HG03159 (cell line): ENCODE measurements around the gene TMEM117.
A peak's percentile ranks its signal among the peaks of the same experiment; 100 is the strongest.
"Not testable (repeated sequence)": the region's sequence is repeated elsewhere in the genome, so short reads cannot be mapped to it uniquely, and the experiment has no call there.

Experiments
- ATAC-seq: cut with Tn5 transposase; IDR thresholded peaks from one replicate; pipeline ENCODE4 v1.9.1; 2021; ENCODE audit warnings: mild to moderate bottlenecking, moderate library complexity; ENCODE audit not compliant: unreplicated experiment

Gene TMEM117

DNA sequence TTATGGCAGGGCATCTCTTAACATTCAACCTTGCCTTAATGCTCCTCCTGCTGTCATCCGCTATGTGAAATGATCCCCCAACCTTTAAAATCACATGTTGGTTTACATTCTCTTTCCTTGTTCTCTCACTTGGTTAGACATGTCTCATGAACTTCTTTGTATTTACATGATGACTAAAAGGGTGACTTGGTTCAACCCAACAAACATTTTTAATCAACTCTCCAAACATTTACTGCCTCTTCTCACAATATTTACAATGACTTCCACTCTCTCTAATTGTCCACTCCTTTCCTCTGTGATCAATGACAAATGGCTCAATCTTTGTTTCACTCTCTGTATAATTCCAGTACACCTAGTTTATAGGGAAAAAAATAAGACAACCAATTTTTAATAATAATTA, 534.1 kb downstream of the TMEM117 start:
- ATAC-seq = no peak

DNA sequence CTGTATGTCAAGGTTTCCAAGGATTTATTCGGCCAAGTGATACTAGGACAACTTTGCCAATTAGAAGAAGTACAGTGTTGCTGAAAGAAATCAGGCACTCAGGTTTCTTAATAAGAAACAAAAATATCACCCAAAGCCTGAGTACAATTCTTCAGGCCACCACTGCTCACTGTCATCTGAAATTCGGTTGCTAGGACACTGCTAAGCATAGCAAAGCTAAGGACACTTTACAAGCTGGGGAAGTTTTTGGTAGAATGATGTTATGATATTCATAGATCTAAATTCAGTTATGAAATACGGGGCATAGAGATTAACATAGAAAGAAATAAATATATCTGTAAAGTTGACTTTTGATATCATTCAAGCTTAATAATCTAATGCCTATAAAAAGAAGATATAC, 535.1 kb downstream of the TMEM117 start:
- no peak for ATAC-seq

DNA sequence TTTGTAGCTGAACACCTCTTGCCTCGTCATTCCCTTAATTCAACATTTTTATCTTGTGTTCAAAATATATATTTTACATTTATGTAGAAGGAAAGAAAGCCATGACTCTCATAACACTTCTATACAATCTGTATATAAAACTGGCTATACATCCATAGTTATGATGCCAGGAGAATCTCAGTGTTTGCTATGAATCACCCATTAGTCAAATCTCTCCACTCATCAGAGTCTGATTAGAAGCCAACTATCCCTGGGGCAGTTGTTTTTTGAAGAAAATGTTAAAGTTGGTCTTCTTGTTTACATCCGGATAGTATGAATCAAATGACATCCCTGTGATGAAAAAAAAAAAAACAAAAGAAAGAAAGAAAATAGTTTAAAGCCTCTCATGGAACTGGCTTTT, 536.4 kb downstream of the TMEM117 start:
- no peak for ATAC-seq

DNA sequence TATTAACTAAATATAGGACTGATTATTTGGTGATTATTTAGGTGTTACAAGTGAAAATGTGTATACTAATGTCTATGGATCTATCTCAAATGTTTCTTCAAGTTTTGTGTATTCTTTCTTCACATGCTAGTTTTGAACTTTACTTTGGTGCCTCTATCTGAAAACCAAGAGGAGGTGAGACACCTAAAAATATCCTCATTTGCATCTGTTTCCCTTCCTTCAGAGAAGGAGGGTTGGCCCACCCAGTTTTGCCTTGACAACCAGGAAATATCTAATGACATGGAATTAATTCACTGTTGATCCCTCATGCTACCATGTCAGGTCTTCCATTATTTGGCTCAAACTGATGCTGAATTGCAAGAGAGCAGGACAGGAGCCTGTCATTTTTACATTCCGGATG, 539.8 kb downstream of the TMEM117 start:
- ATAC-seq = no peak

DNA sequence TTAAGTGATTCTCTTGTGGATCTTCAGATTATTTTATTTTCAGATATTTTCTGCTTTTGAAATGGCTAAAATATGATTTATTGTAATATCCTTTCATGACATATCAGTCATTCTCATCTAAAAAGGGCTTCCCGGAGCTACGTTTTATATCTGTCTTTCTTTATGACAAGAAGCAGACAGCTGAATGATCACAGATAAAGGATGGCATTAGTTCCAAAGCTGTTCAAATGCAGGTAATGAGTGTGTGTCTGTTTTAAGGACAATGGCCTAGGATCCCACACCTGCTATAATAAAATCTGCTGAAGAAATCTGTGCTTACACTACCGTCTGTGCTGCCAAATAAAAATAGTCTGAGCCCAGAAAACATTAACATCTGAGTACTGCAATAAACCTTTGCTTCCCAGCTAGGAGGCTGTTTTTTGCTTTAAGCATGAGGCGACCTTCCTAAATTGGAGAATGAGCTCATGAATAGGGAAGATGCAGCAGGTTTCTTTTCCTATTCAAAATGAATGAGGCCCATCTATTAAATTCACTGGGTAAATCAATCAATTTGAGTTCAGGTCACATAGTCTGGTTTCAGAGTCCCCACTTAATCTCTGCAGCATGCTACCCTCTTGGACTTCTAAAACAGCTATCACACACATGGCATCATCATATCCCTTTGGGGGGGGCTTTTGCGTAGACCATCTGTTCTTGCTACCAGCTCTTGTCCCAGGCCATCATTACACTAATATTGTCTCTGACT, 541.7 kb downstream of the TMEM117 start:
- ATAC-seq = no peak

DNA sequence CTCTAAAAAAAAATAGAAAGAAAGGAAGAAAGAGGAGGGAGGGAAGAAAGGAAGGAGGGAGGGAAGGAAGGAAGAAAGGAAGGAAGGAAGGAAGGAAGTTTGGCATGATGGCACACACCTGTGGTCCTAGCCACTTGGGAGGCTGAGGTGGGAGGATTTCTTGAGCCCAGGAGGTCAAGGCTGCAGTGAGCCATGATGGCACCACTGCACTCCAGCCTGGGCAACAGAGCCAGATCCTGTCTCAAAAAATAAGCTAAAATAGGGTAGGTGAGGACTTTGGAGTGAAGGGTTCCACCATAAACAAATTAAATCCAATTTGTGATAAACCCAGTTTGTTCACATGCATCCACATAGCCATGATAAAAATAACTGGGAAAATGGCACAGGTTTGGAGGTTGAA, 543.2 kb downstream of the TMEM117 start:
- ATAC-seq = not testable (repeated sequence)

DNA sequence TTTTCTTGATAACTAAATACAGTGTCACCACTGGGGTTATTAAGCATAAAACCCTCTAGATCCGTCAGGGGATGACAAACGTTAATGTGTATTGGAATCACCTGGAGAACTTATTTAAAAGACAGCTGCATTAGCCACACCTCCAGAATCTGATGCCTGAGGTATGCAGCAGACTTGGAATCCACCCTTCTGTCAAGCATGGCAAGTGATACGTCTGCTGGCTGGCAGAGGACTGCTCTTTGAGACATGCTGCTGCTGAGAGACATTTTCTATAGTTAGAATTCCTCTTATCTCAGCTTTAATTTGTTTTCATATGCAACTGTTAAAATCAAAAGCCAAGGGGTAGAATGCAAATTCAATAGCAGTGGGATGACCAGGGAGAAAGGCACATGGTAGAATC, 544.0 kb downstream of the TMEM117 start:
- no peak for ATAC-seq

DNA sequence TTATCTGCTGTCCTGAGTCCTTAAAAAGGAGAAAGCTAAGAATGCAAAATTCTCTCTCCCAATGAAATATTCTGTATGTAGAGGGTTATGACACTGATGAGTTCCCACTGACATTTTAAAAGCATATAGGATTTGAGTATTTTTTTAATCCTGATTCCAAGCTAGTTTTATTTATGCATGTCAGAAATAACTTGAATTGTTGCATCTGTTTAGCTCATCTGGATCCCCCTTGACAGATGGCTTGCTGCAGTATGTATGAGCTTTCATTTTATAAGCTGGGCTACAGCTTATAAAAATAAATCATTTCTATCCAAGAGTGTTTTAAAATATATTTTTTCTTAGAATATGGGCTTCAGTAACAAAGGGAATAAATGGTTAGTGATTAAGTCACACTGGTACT, 545.0 kb downstream of the TMEM117 start:
- no peak for ATAC-seq

DNA sequence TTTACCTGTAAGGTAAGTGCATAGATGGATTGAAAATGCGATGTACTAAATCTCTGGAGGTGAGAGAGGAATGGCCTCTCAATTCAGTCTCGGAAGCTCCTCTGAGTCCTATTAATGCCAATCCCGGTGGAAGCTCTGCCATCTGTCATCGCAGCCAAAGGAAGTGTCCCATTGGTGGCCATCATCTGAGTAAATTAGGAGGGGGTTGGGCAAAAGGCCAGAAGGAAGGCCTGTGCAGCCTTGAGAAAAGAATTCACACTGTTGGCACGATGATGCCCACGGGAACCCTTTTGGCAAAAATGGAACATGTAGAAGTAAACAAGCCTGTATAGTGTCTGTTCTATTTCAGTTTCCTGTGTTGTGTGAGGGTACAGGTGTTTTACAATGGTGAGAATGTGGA, 545.5 kb downstream of the TMEM117 start:
- ATAC-seq = no peak

DNA sequence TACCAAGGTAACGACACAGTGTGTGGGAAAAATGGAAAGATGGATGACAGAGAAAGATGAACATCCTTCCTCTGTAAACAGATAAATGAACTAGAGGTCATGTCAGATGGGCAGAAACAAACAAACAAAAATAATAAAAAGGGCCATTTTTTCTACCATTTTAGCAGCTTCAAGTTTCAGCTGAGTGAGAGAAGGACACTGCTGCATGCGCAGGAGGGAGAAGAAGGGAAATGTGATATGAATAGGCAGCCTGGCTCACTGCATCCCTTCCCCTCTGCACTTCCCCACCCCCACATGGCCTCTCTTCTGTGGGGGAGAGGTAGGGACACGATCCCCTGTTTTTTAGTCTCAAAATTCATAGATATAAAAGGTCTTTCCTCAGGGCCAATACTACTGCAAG, 548.3 kb downstream of the TMEM117 start:
- ATAC-seq = no peak

DNA sequence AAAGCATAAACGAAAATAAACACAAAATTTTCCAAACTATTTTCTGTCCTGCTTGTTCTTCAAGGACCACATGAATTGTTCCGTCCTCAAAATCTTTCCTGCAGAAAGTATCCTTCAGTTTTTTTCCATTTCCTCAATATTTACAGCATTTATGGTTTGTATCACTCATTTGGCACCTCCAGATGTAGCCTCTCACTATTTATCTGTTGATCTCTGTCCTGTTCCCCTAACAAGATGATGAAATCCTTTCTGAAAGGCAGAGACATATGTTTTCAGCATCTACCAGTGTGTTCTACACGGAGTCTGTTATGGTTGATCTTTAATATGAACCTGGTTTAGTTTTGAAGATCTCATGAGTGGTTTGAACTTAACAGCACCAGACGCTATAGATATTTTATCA, 550.1 kb downstream of the TMEM117 start:
- no peak for ATAC-seq

DNA sequence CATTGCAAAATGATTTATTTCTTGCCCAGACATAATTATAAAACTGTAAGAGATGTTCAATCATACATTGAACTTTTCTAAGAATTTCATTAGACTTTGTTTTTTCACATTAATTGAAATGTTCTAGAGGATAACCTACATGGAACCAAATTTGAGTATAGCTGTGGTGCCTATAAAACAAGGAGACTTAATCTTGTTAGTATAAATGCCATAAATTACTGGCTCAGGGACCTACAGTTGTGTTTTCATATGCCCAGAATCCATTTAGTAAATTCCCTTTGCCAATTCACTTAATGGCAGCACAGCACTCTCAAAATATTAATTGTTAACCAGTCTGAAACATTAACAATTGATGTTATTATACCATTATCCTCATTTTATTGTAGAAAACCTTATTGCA, 551.7 kb downstream of the TMEM117 start:
- no peak for ATAC-seq

DNA sequence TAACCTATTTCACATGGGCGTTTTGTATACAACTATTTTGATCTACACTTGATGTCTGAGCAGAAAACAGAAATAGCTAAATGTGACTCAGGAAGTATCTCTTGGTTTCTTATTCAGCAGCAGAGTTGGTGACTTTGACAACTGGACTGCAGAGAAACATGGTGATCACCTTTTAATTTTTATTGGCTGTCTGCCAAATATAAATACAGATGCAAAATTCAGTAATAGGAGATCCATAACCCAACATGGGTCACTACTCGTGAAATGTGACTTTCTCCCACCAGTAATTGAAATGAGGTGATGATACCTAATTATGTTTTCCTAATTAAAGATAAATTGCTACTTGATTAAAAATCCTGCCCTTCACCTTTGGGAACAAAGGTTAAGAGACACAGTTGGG, 553.2 kb downstream of the TMEM117 start:
- no peak for ATAC-seq

DNA sequence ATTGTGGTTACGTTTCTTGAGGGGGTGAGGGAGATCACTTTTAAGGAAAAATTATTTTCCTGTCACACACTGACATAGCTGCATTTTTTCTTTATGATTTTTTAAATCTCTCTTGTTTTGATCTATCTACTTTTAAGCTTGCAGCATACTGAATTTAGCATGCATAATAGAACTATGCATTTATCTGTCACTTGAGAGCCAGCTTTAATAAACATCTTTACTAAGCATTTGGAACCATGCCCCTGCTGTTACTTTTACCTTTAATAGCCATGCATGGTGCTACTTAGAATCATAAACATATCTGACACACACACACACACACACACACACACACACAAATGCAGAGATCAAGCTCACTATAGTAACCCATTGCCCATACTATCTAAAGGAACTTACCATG, 554.0 kb downstream of the TMEM117 start:
- no peak for ATAC-seq

DNA sequence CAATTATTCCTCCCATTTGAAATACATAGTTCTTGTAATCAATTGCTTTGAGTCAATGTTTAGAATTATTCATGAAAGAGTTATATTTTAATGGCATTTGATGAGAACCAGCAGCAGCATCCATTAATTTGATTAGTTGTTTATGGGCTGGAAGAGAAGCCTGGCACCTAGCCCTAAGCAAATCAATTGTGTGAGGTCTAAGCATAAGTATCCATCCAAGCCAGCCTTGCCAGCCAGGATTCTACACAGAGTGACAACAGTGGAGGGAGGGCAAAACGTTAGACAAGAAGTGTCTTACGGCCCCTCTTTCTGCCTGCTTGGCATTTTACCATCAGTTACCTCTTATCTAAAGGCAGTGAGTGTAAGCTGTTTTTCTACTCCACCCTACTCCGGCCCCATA, 561.8 kb downstream of the TMEM117 start:
- ATAC-seq = no peak

DNA sequence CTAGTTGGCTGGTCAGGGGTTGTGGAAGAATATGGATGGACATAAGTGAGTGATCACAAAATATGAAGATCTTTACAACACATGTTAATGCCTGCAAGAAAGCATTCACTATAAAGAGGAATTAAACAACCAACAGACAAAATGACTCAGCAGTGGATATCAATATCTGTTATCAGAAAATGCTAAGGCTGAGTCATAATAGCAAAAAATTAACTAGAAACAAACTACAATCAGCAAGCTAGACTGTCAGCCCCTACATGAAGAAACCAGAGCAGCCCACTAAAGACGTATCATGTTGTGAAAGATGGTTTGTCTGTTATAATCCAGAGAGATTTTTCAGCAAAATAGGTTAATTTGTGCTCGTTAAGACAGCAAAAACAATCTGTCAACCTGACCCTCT, 567.3 kb downstream of the TMEM117 start:
- ATAC-seq = no peak

DNA sequence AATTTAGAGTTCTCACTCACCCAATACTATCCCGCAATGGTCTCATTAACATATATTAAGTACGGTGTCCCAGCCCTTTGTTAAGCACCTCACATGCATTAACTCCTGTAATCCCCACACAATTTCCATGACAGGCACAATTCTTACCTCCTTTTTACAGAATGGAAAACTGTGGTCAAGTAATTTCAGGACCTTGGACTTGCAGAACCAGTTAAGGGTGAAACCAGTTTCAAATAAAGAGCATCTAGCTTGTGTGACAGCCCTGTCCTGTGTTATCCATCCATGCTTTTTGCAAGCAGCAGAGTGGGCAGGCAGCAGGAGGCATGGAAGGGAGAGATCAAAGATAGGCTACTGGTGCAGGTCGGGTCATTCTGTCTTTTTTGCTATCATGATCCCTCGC, 569.4 kb downstream of the TMEM117 start:
- ATAC-seq = no peak

DNA sequence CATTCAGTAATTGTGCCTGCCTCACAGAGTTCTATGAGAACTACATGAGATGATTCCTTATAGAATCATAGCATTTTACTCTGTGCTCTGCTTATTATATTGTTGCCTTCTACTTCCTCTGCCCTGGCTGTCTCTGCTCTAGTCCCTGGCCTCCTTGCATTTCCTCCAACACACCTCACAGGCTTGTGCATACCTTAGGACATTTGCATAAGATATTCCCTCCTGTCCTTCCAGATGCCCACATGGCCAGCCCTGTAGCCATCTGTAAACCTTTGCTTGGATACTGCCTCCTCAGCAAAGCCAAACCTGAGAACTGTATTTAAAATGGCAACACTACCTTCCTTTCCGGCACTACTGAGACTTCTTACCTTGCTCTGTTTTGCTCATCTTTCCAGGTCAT, 586.7 kb downstream of the TMEM117 start:
- ATAC-seq = no peak

DNA sequence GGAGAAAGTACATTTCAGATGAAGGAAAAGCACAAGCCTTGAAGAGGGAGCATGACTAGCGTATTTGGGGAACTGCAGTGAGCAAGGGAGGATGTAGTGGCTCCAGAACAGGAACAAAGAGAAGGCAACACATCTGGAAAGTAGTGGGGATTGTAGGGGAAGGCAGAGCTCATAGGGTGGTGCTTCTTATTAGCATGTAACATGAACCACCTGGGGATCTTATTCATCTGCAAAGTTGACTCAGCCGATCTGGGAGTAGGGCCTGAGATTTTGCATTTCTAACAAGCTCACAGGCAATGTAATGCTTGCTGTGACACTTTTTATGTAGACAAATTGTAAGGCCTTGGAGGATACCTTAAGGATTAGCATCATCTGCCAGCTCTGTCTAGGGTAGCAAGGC, 592.9 kb downstream of the TMEM117 start:
- no peak for ATAC-seq

DNA sequence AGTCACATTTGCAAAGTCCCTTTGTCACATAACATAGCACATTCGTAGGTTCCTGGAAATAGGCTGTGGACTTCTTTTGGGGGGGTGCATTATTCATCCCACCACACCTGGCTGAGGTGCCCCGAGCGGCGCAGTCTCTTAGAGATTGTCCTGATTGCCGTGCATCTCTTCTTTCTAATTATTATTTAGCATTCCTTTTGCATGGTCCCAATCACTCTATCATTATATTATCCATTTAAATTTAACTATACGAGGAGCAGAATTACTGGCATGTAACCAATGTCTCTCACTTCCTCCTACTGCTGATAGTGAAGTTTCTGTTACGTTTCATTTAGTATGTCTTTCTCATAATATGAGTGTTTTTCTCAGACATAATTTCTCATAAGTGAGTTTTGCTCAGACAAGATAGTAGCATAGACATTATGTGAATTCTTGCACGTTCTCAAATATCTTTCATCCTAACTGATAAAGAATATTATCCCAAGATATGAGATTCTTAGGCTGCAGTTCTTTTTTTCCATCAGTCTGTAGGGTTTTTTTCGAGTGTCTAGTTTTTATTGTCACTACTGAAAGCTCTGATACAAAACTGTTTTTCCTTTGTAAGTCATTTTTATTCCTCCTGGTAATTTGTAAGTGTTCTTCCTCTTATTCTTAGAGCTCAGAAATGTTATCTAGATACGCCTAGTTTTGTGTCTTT, 595.9 kb downstream of the TMEM117 start:
- peak; percentile 90 for ATAC-seq

DNA sequence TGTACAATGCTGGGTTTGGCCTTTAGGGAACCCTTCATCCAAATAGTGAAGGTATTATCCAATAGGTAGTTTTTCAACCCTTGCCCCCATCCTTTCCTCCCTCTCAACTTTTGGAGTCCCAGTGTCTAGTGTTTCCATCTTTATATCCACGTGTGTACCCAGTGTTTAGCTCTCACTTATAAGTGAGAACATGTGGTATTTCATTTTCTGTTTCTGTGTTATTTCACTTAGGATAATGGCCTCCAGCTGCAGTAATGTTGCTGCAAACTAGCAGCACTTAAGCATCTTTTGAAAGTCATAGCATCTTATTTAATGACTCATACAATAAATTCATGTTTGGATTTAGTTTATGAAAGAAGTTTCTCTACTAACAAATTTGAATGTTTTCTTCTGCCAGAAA, 597.8 kb downstream of the TMEM117 start:
- no peak for ATAC-seq

DNA sequence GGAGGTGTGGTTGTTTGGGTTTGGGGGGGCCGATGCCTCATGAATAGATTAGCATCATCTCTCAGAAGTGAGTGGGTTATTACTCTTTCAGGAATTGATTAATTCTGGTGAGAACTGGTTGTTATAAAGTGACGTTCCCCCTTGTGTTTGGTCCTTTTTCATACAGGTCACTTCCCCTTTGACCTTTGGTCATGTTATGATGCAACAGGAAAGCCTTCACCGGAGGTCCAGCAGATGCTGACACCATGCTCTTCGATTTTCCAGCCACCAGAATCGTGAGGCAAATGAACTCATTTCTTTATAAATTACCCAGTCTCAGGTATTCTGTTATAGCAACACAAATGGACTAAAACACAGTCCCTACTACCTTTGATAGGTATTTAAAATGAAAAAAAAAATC, 600.9 kb downstream of the TMEM117 start:
- no peak for ATAC-seq
